Keratinocyte (primary cell): ENCODE results near the gene UROD.

Source experiments
- EZH2 ChIP-seq: IDR thresholded peaks from one replicate; pipeline ENCODE4 v1.6.1; 2012; ENCODE audit warnings: inconsistent platforms, mild to moderate bottlenecking, low read length, moderate library complexity
- TF ChIP-seq, protein P1 (sequence below), 3 experiments: IDR thresholded peaks in 1 of 3; conservative IDR thresholded peaks in 1 of 3; optimal IDR thresholded peaks in 1 of 3; 2 replicates in 2 of 3; 3 replicates in 1 of 3; pipeline versions ENCODE3 to v1.5.1; 2011; ENCODE audit warnings: low read length in 3 of 3, mild to moderate bottlenecking in 3 of 3, moderate library complexity in 2 of 3, control low read depth in 1 of 3, inconsistent platforms in 1 of 3; ENCODE audit not compliant: insufficient read depth in 2 of 3; ENCODE audit errors: extremely low read depth in 1 of 3

DNA sequence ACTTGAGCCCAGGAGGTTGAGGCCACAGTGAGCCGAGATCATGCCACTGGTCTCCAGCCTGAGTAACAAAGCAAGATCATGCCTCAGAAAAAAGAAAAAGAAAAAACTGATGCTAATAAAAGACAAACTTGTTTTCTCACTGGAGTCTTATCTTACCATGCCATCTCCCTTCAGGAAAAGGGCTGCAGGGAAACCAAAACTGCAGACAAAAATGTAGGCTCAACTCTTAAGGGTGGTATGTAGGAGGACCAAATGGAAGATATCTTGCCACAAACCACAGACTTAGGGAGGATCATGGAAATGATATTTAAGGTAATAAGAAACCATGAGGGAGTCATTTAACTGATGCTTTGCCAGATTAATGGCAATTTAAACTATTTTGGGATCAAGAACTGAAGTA, 32.9 kb downstream of the UROD start:
- TF ChIP-seq, protein P1, sequence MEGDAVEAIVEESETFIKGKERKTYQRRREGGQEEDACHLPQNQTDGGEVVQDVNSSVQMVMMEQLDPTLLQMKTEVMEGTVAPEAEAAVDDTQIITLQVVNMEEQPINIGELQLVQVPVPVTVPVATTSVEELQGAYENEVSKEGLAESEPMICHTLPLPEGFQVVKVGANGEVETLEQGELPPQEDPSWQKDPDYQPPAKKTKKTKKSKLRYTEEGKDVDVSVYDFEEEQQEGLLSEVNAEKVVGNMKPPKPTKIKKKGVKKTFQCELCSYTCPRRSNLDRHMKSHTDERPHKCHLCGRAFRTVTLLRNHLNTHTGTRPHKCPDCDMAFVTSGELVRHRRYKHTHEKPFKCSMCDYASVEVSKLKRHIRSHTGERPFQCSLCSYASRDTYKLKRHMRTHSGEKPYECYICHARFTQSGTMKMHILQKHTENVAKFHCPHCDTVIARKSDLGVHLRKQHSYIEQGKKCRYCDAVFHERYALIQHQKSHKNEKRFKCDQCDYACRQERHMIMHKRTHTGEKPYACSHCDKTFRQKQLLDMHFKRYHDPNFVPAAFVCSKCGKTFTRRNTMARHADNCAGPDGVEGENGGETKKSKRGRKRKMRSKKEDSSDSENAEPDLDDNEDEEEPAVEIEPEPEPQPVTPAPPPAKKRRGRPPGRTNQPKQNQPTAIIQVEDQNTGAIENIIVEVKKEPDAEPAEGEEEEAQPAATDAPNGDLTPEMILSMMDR (optimal IDR thresholded peaks at IDR 0.05 in 1 of 3, IDR thresholded peaks at IDR 0.05 in 1 of 3, conservative IDR thresholded peaks at IDR 0.05 in 1 of 3; ENCODE audit: extremely low read depth in 1 of 3, insufficient read depth in 2 of 3, low read length in 3 of 3), result no peak
- no peak for TF ChIP-seq EZH2
